A549 (cell line): ENCODE measurements around the gene MPP3. TPM values are rescaled to one million over a fixed set of nuclear protein-coding genes. Genes with fewer than 3 reads are reported as not detected.

ENCODE experiments used
- ATAC-seq, 2 experiments: fragments of 200-7000 bp in 1 of 2; fragments of >200 bp in 1 of 2; cut with Nextera tagmentation in 1 of 2; cut with Tn5 transposase in 1 of 2; 3 replicates each; pipeline versions ENCODE4 v1.8.0 to v1.9.1; 2018 to 2020; ENCODE audit warnings: mild to moderate bottlenecking in 1 of 2, moderate library complexity in 1 of 2
- CTCF ChIA-PET: fragments of 300-600 bp; sonication (Branson Sonifier 250); formaldehyde crosslinking; extraction: SDS; loops from one replicate; lab custom pipeline; 2021; ENCODE audit warnings: antibody characterized with exemption, inconsistent platforms; lab: Yijun Ruan, JAX
- POLR2A ChIA-PET: fragments of 350-600 bp; formaldehyde crosslinking; extraction: SDS; loops from one replicate; lab custom pipeline; 2021; ENCODE audit warnings: antibody characterized with exemption, inconsistent platforms; lab: Yijun Ruan, JAX
- DNase-seq, 2 experiments: peaks; one replicate each; pipeline versions ENCODE4 v3.0.0 to v3.0.0-alpha.2; 2011 to 2016; ENCODE audit warnings: low read depth in 1 of 2, low spot score in 1 of 2
- FAIRE-seq: peaks from 2 replicates; lab custom pipeline; 2011; peaks lifted over from hg19 to GRCh38; lab: Jason Lieb, UNC
- H3K27ac ChIP-seq, 2 experiments: fragments of >200 bp; sonication (Bioruptor Twin); formaldehyde crosslinking; 3 replicates each; pipeline ENCODE4 v1.5.1; 2016 to 2017
- H3K4me1 ChIP-seq: fragments of >200 bp; sonication (Bioruptor Twin); formaldehyde crosslinking; 3 replicates; pipeline ENCODE4 v1.6.1; 2016
- H3K4me2 ChIP-seq: fragments of >200 bp; sonication (Bioruptor Twin); formaldehyde crosslinking; 3 replicates; pipeline ENCODE4 v1.6.1; 2016
- H3K4me3 ChIP-seq: fragments of >200 bp; sonication (Bioruptor Twin); formaldehyde crosslinking; 3 replicates; pipeline ENCODE4 v1.5.1; 2016
- H3K9me3 ChIP-seq: fragments of >200 bp; sonication (Bioruptor Twin); formaldehyde crosslinking; 3 replicates; pipeline ENCODE4 v1.6.1; 2016
- ATOH8 ChIP-seq: fragments of 250-450 bp; sonication (Bioruptor Pico); IDR thresholded peaks from 2 replicates; pipeline ENCODE4 v1.5.0; 2020; ENCODE audit warnings: low read depth, mild to moderate bottlenecking, moderate library complexity
- CBX2 ChIP-seq: fragments of 200-600 bp; sonication (generic); IDR thresholded peaks from 2 replicates; pipeline ENCODE4 v1.6.1; 2016; ENCODE audit warnings: low read depth, mild to moderate bottlenecking, borderline replicate concordance
- CHD2 ChIP-seq: fragments of 150-350 bp; IDR thresholded peaks from 2 replicates; pipeline ENCODE4 v1.6.1; 2014; ENCODE audit warnings: low read length; ENCODE audit not compliant: partially characterized antibody
- EHMT2 ChIP-seq: fragments of 200-600 bp; sonication (generic); IDR thresholded peaks from 2 replicates; pipeline ENCODE4 v1.6.1; 2016; ENCODE audit warnings: antibody characterized with exemption, low read depth, mild to moderate bottlenecking, moderate library complexity
- FOSL2 ChIP-seq, 2 experiments: fragments of 450-650 bp in 1 of 2; fragments of >200 bp in 1 of 2; sonication (Bioruptor Twin) in 1 of 2; formaldehyde crosslinking; IDR thresholded peaks; 2 replicates each; pipeline versions ENCODE4 v1.5.0 to v1.6.1; 2016 to 2020; ENCODE audit warnings: mild to moderate bottlenecking in 1 of 2, moderate library complexity in 1 of 2
- HES2 ChIP-seq: fragments of >200 bp; sonication (Bioruptor Twin); formaldehyde crosslinking; IDR thresholded peaks from 2 replicates; pipeline ENCODE4 v1.6.1; 2016
- HOXA7 ChIP-seq: fragments of 250-450 bp; sonication (Bioruptor Pico); IDR thresholded peaks from 2 replicates; pipeline ENCODE4 v1.5.0; 2020; ENCODE audit warnings: mild to moderate bottlenecking, moderate library complexity
- HOXB5 ChIP-seq: fragments of 250-450 bp; sonication (Bioruptor Pico); IDR thresholded peaks from 2 replicates; pipeline ENCODE4 v1.5.0; 2020; ENCODE audit warnings: mild to moderate bottlenecking, moderate library complexity
- MAFK ChIP-seq: fragments of 450-650 bp; IDR thresholded peaks from 2 replicates; pipeline ENCODE4 v1.6.1; 2014; ENCODE audit not compliant: partially characterized antibody
- NPAS2 ChIP-seq: fragments of 250-450 bp; sonication (Bioruptor Pico); IDR thresholded peaks from 2 replicates; pipeline ENCODE4 v1.8.0; 2022; ENCODE audit warnings: mild to moderate bottlenecking, moderate library complexity, borderline replicate concordance
- PBX3 ChIP-seq: IDR thresholded peaks from 2 replicates; pipeline ENCODE4 v1.6.1; 2012
- RARB ChIP-seq: fragments of 250-450 bp; sonication (Bioruptor Pico); IDR thresholded peaks from 2 replicates; pipeline ENCODE4 v1.8.0; 2021; ENCODE audit warnings: mild to moderate bottlenecking, moderate library complexity
- REST ChIP-seq: fragments of 200-600 bp; sonication (generic); IDR thresholded peaks from 2 replicates; pipeline ENCODE4 v1.6.1; 2016; ENCODE audit warnings: antibody characterized with exemption, mild to moderate bottlenecking, moderate library complexity
- RFX5 ChIP-seq: fragments of 450-650 bp; IDR thresholded peaks from 2 replicates; pipeline ENCODE4 v1.7.1; 2014; ENCODE audit warnings: antibody characterized with exemption, mild to moderate bottlenecking, moderate library complexity
- SMC3 ChIP-seq: fragments of >200 bp; sonication (Bioruptor Twin); formaldehyde crosslinking; IDR thresholded peaks from 3 replicates; pipeline ENCODE4 v1.6.1; 2018; ENCODE audit warnings: inconsistent platforms
- TP53 ChIP-seq: fragments of 250-450 bp; sonication (Bioruptor Pico); IDR thresholded peaks from 2 replicates; pipeline ENCODE4 v1.5.0; 2021; ENCODE audit warnings: mild to moderate bottlenecking, moderate library complexity
- WGBS: methylation state at CpG from one replicate; pipeline ENCODE4 v1.1.6; 2017; ENCODE audit errors: missing lambda C conversion rate; 5-methylcytosine and 5-hydroxymethylcytosine counted together
- polyA plus RNA-seq, 4 experiments: library from polyadenylated mRNA; depleted of rRNA in 3 of 4; stranded (reverse); fragments of >200 nt; fragmentation: RNase III in 1 of 4; extraction: RNeasy Plus Mini Kit Qiagen cat#74134 plus additional on column Dnase treatment in 1 of 4; gene quantifications; 2 replicates in 3 of 4; 3 replicates in 1 of 4; pipeline ENCODE4 v1.2.3, GENCODE V29; 2011 to 2017
- TF ChIP-seq, protein P1 (sequence below): IDR thresholded peaks from 2 replicates; pipeline ENCODE4 v1.6.1; 2012; ENCODE audit warnings: low read depth, borderline replicate concordance

Gene MPP3
- polyA plus RNA-seq, 2 of the 4 experiments (the other 2 are of a cell fraction) = 15.5 to 21.4 TPM

GRCh38 chr17:43756201-43756600 is 76.7 kb downstream of the MPP3 start:
- ChIA-PET POLR2A (no interaction called here), CTCF (interaction anchor here (4.9 to 13.9 kb wide), 4 partner anchors 11 to 179 kb away, joined by 36 to 288 read pairs (median 200); no protein-coding TSS in a partner anchor)
- FAIRE-seq (no peak), ATAC-seq (no peak), DNase-seq (no peak)
- peaks cover 20% of the 10 kb centered on the region for H3K4me1 ChIP-seq
- H3K4me2 ChIP-seq = no peak overlapping the region
- WGBS = 85% methylated on average over 6 of the region's 6 CpGs
- H3K27ac ChIP-seq = no peak overlapping the region
- TF ChIP-seq FOSL2 (IDR thresholded peaks at IDR 0.05) (no peak), FOSL2 (CRISPR knock-in tag; IDR thresholded peaks at IDR 0.05) (no peak), CBX2 (no peak), RARB (CRISPR knock-in tag) (no peak), EHMT2 (no peak)
- H3K4me3 ChIP-seq = no peak overlapping the region
- no peaks in the 10 kb centered on the region for H3K9me3 ChIP-seq

GRCh38 chr17:43755389-43755875 is 77.5 kb downstream of the MPP3 start:
- no peak for ATAC-seq
- POLR2A ChIA-PET = no interaction called here
- no peak for TF ChIP-seq HES2
- no peak for TF ChIP-seq ATOH8 (CRISPR knock-in tag)
- TF ChIP-seq, protein P1, sequence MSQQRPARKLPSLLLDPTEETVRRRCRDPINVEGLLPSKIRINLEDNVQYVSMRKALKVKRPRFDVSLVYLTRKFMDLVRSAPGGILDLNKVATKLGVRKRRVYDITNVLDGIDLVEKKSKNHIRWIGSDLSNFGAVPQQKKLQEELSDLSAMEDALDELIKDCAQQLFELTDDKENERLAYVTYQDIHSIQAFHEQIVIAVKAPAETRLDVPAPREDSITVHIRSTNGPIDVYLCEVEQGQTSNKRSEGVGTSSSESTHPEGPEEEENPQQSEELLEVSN = no peak
- TF ChIP-seq EHMT2 = no peak
- TF ChIP-seq CHD2 = no peak
- TF ChIP-seq RARB (CRISPR knock-in tag) = no peak
- TF ChIP-seq PBX3 = no peak
- no peak for TF ChIP-seq MAFK
- TF ChIP-seq TP53 (CRISPR knock-in tag) = no peak
- no peak for TF ChIP-seq REST
- no peak for TF ChIP-seq CBX2
- TF ChIP-seq RFX5 = no peak
- no peak for TF ChIP-seq SMC3
- TF ChIP-seq HOXA7 (CRISPR knock-in tag) = no peak
- TF ChIP-seq NPAS2 (CRISPR knock-in tag) = no peak
- no peak for TF ChIP-seq HOXB5 (CRISPR knock-in tag)
- TF ChIP-seq, all 56 proteins: peak for 0
- H3K9me3 ChIP-seq = no peaks in the 10 kb centered on the region
- CTCF ChIA-PET = interaction anchor here (1.1 to 13.9 kb wide), 5 partner anchors 11 to 272 kb away, joined by 3 to 288 read pairs (median 180); partner anchors contain the start of gene DHX8
- no peak overlapping the region for H3K4me2 ChIP-seq
- DNase-seq = no peak
- no peak overlapping the region for H3K4me3 ChIP-seq
- H3K27ac ChIP-seq = no peak overlapping the region
- FAIRE-seq = no peak
- 95% methylated on average over 60 of the region's 60 CpGs for WGBS
- peaks cover 16% of the 10 kb centered on the region for H3K4me1 ChIP-seq
